CD14-positive monocyte (primary cell): ENCODE results near the gene SLC6A11. TPM values are rescaled to one million over a fixed set of nuclear protein-coding genes. Genes with fewer than 3 reads are reported as not detected.

Source experiments
- DNase-seq, 3 donors: peaks; one replicate each; pipeline ENCODE4 v3.0.0-alpha.2; 2011 to 2022
- H2AFZ ChIP-seq: 2 replicates; pipeline ENCODE4 v1.6.0; 2012; ENCODE audit warnings: mild to moderate bottlenecking, low read depth, low read length, inconsistent platforms; ENCODE audit not compliant: insufficient read depth, poor library complexity, severe bottlenecking
- H3K27ac ChIP-seq, 2 donors: 1 replicate in 1 of 2; 2 replicates in 1 of 2; pipeline ENCODE4 v1.5.1; 2012 to 2013; ENCODE audit warnings: low read length in 2 of 2, control low read depth in 1 of 2, inconsistent platforms in 1 of 2, low read depth in 1 of 2, mild to moderate bottlenecking in 1 of 2
- H3K27me3 ChIP-seq, 2 donors: one replicate each; pipeline versions ENCODE4 v1.6.0 to v1.6.1; 2011 to 2013; ENCODE audit warnings: low read length in 2 of 2; ENCODE audit not compliant: control insufficient read depth in 2 of 2, insufficient read depth in 2 of 2
- H3K36me3 ChIP-seq, 2 donors: replicated peaks in 1 of 2; 1 replicate in 1 of 2; 2 replicates in 1 of 2; pipeline versions ENCODE4 v1.5.1 to v1.6.1; 2012 to 2013; ENCODE audit warnings: low read length in 2 of 2, control low read depth in 1 of 2, inconsistent platforms in 1 of 2, mild to moderate bottlenecking in 1 of 2; ENCODE audit not compliant: insufficient read depth in 2 of 2, control insufficient read depth in 1 of 2
- H3K4me1 ChIP-seq, 2 donors: 1 replicate in 1 of 2; 2 replicates in 1 of 2; pipeline versions ENCODE4 v1.5.1 to v1.6.1; 2012 to 2013; ENCODE audit warnings: low read length in 2 of 2, control low read depth in 1 of 2, inconsistent platforms in 1 of 2, mild to moderate bottlenecking in 1 of 2, moderate library complexity in 1 of 2; ENCODE audit not compliant: insufficient read depth in 2 of 2, control insufficient read depth in 1 of 2
- H3K4me2 ChIP-seq: replicated peaks from 2 replicates; pipeline ENCODE3; 2012; ENCODE audit warnings: low read length, moderate library complexity, mild to moderate bottlenecking; ENCODE audit not compliant: poor library complexity, severe bottlenecking; ENCODE audit errors: extremely low read depth
- H3K4me3 ChIP-seq, 3 experiments: fragments of 200-600 bp in 1 of 3; sonication (generic) in 1 of 3; replicated peaks in 1 of 3; 1 replicate in 2 of 3; 2 replicates in 1 of 3; pipeline ENCODE4 v1.5.1; 2011 to 2013; ENCODE audit warnings: low read length in 3 of 3, mild to moderate bottlenecking in 3 of 3, control low read depth in 2 of 3, low read depth in 2 of 3, inconsistent platforms in 1 of 3, moderate library complexity in 1 of 3
- H3K79me2 ChIP-seq: 2 replicates; pipeline ENCODE4 v1.6.0; 2012; ENCODE audit warnings: mild to moderate bottlenecking, control low read depth, inconsistent platforms, low read length, moderate library complexity; ENCODE audit not compliant: insufficient read depth
- H3K9ac ChIP-seq: 2 replicates; pipeline ENCODE4 v1.6.0; 2017; ENCODE audit warnings: low read length, mild to moderate bottlenecking; ENCODE audit not compliant: insufficient read depth, poor library complexity, severe bottlenecking
- H3K9me3 ChIP-seq, 2 donors: replicated peaks in 1 of 2; 1 replicate in 1 of 2; 2 replicates in 1 of 2; pipeline versions ENCODE4 v1.5.1 to v1.6.1; 2012 to 2013; ENCODE audit warnings: low read length in 2 of 2, control low read depth in 1 of 2; ENCODE audit not compliant: control insufficient read depth in 1 of 2, insufficient read depth in 1 of 2
- H4K20me1 ChIP-seq: 2 replicates; pipeline ENCODE4 v1.6.0; 2012; ENCODE audit warnings: mild to moderate bottlenecking, low read length, control low read depth, moderate library complexity; ENCODE audit not compliant: insufficient read depth
- H3K27ac Mint-ChIP-seq, 7 donors: one replicate each; pipeline ENCODE4 v1.8.0; 2020; ENCODE audit warnings: mild to moderate bottlenecking in 7 of 7, mixed read lengths in 7 of 7, moderate library complexity in 6 of 7, inconsistent platforms in 2 of 7
- H3K27me3 Mint-ChIP-seq, 3 donors: one replicate each; pipeline ENCODE4 v1.8.0; 2021 to 2022; ENCODE audit warnings: low read depth in 3 of 3, mild to moderate bottlenecking in 3 of 3, mixed read lengths in 3 of 3, moderate library complexity in 3 of 3, inconsistent platforms in 1 of 3
- H3K36me3 Mint-ChIP-seq, 2 donors: one replicate each; pipeline ENCODE4 v1.8.0; 2020; ENCODE audit warnings: mixed read lengths in 2 of 2, inconsistent platforms in 1 of 2, mild to moderate bottlenecking in 1 of 2
- H3K4me1 Mint-ChIP-seq: one replicate; pipeline ENCODE4 v1.8.0; 2020; ENCODE audit warnings: mild to moderate bottlenecking, mixed read lengths
- H3K4me3 Mint-ChIP-seq, 2 donors: one replicate each; pipeline ENCODE4 v1.8.0; 2020; ENCODE audit warnings: mild to moderate bottlenecking in 2 of 2, mixed read lengths in 2 of 2, moderate library complexity in 1 of 2
- H3K9me3 Mint-ChIP-seq, 7 donors: one replicate each; pipeline ENCODE4 v1.8.0; 2020 to 2022; ENCODE audit warnings: mixed read lengths in 7 of 7, mild to moderate bottlenecking in 6 of 7, moderate library complexity in 6 of 7, inconsistent platforms in 2 of 7
- CTCF ChIP-seq: fragments of 200-600 bp; IDR thresholded peaks from one replicate; pipeline ENCODE4 v1.8.0; 2022; ENCODE audit warnings: antibody characterized with exemption, mild to moderate bottlenecking
- WGBS: methylation state at CpG from one replicate; pipeline ENCODE4 v1.1.5; 2013; ENCODE audit warnings: missing lambda C conversion rate; ENCODE audit not compliant: insufficient coverage; 5-methylcytosine and 5-hydroxymethylcytosine counted together
- intact Hi-C, 2 donors: fragments of 100-400 bp; cut with micrococcal nuclease; formaldehyde crosslinking; loops; one replicate each; pipeline versions ENCODE4 v1.15.0 to v1.15.1; 2023
- polyA plus RNA-seq, 3 donors: library from polyadenylated mRNA; depleted of rRNA in 1 of 3; unstranded in 2 of 3; stranded (reverse) in 1 of 3; fragments of 300-500 nt in 2 of 3; fragments of >200 nt in 1 of 3; fragmentation: Illumina TruSeq in 2 of 3; gene quantifications; 1 replicate in 2 of 3; 2 replicates in 1 of 3; pipeline ENCODE4 v1.2.3, GENCODE V29; 2012 to 2021

Gene SLC6A11
- polyA plus RNA-seq, 3 donors = not detected

- intact Hi-C loops = no loop called here
- no peaks in the 10 kb centered on the region for H3K9me3 ChIP-seq
- peaks cover 6 to 12% of the 10 kb centered on the region in 2 donors for H3K27me3 ChIP-seq
- H3K27ac ChIP-seq = no peak overlapping the region
- no peak overlapping the region for H2AFZ ChIP-seq
- peaks cover 0 to 2% (median 0%) of the 10 kb centered on the region in 7 donors for H3K9me3 Mint-ChIP-seq
- H3K79me2 ChIP-seq = no peaks in the 10 kb centered on the region
- no peak overlapping the region for H3K9ac ChIP-seq
- no peaks in the 10 kb centered on the region for H3K36me3 Mint-ChIP-seq
- no peak overlapping the region for H3K4me2 ChIP-seq
- H3K4me3 ChIP-seq = no peak overlapping the region
- H3K27me3 Mint-ChIP-seq = peaks cover 24 to 37% (median 34%) of the 10 kb centered on the region in 3 donors
- H3K36me3 ChIP-seq = no peaks in the 10 kb centered on the region
- peak; percentile 83 for TF ChIP-seq CTCF
- 19% methylated on average over 6 of the region's 7 CpGs for WGBS
- H3K4me1 Mint-ChIP-seq = no peaks in the 10 kb centered on the region
- no peaks in the 10 kb centered on the region for H4K20me1 ChIP-seq
- no peaks in the 10 kb centered on the region for H3K4me1 ChIP-seq
- H3K4me3 Mint-ChIP-seq = no peak overlapping the region
- no peak overlapping the region for H3K27ac Mint-ChIP-seq
- DNase-seq = no peak
Observed at GRCh38 chr3:10983219-10983916, 167.3 kb downstream of the SLC6A11 start.

GRCh38 chr3:10984371-10984896 lies 168.4 kb downstream of the SLC6A11 start:
- Histone ChIP-seq H3K27ac (no peak overlapping the region), H3K79me2 (no peaks in the 10 kb centered on the region), H2AFZ (no peak overlapping the region), H3K4me1 (no peaks in the 10 kb centered on the region), H3K4me3 (no peak overlapping the region), H4K20me1 (no peaks in the 10 kb centered on the region), H3K9ac (no peak overlapping the region), H3K27me3 (peaks cover 6 to 12% of the 10 kb centered on the region in 2 donors), H3K36me3 (no peaks in the 10 kb centered on the region), H3K4me2 (no peak overlapping the region), H3K9me3 (no peaks in the 10 kb centered on the region)
- H3K9me3 Mint-ChIP-seq = peaks cover 0 to 2% (median 0%) of the 10 kb centered on the region in 7 donors
- no CpG with 5 or more reads among the region's 1 CpG for WGBS
- intact Hi-C loops = no loop called here
- H3K4me1 Mint-ChIP-seq = no peaks in the 10 kb centered on the region
- H3K27me3 Mint-ChIP-seq = peaks cover 26 to 34% (median 33%) of the 10 kb centered on the region in 3 donors
- H3K27ac Mint-ChIP-seq = no peak overlapping the region
- H3K36me3 Mint-ChIP-seq = no peaks in the 10 kb centered on the region
- no peak overlapping the region for H3K4me3 Mint-ChIP-seq
- DNase-seq = no peak
- TF ChIP-seq CTCF = no peak
